Neural cell (in vitro differentiated cells): ENCODE results near the gene DOCK2.

Experiments used
- EP300 ChIP-seq: fragments of 450-650 bp; conservative IDR thresholded peaks from 2 replicates; pipeline ENCODE4 v1.6.1; 2014; ENCODE audit warnings: antibody characterized with exemption, mild to moderate bottlenecking, moderate library complexity; ENCODE audit not compliant: poor library complexity, severe bottlenecking
- EZH2 ChIP-seq: fragments of 200-600, 300-800 bp; shearing (Covaris generic), sonication (generic); IDR thresholded peaks from 2 replicates; pipeline ENCODE4 v1.6.1; 2014; ENCODE audit warnings: antibody characterized with exemption, low read length, borderline replicate concordance, mild to moderate bottlenecking; ENCODE audit not compliant: insufficient read depth, poor library complexity, severe bottlenecking
- POLR2AphosphoS5 ChIP-seq: IDR thresholded peaks from 2 replicates; pipeline ENCODE4 v1.6.1; 2012
- RAD21 ChIP-seq: fragments of 450-650 bp; conservative IDR thresholded peaks from 2 replicates; pipeline ENCODE4 v1.6.1; 2014; ENCODE audit warnings: antibody characterized with exemption, mild to moderate bottlenecking, moderate library complexity
- SMC3 ChIP-seq: fragments of 450-650 bp; conservative IDR thresholded peaks from 2 replicates; pipeline ENCODE4 v1.6.1; 2014; ENCODE audit warnings: antibody characterized with exemption, mild to moderate bottlenecking, moderate library complexity; ENCODE audit not compliant: poor library complexity
- TF ChIP-seq, protein P1 (sequence below): fragments of 450-650 bp; IDR thresholded peaks from 2 replicates; pipeline ENCODE4 v1.5.1; 2014; ENCODE audit warnings: antibody characterized with exemption, mild to moderate bottlenecking, moderate library complexity; ENCODE audit not compliant: poor library complexity, severe bottlenecking
- TF ChIP-seq, protein P2 (sequence below): IDR thresholded peaks from 2 replicates; pipeline ENCODE4 v1.6.1; 2012; ENCODE audit warnings: borderline replicate concordance

- TF ChIP-seq, protein P1, sequence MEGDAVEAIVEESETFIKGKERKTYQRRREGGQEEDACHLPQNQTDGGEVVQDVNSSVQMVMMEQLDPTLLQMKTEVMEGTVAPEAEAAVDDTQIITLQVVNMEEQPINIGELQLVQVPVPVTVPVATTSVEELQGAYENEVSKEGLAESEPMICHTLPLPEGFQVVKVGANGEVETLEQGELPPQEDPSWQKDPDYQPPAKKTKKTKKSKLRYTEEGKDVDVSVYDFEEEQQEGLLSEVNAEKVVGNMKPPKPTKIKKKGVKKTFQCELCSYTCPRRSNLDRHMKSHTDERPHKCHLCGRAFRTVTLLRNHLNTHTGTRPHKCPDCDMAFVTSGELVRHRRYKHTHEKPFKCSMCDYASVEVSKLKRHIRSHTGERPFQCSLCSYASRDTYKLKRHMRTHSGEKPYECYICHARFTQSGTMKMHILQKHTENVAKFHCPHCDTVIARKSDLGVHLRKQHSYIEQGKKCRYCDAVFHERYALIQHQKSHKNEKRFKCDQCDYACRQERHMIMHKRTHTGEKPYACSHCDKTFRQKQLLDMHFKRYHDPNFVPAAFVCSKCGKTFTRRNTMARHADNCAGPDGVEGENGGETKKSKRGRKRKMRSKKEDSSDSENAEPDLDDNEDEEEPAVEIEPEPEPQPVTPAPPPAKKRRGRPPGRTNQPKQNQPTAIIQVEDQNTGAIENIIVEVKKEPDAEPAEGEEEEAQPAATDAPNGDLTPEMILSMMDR, result no peak
- no peak for TF ChIP-seq POLR2AphosphoS5
- TF ChIP-seq, protein P2, sequence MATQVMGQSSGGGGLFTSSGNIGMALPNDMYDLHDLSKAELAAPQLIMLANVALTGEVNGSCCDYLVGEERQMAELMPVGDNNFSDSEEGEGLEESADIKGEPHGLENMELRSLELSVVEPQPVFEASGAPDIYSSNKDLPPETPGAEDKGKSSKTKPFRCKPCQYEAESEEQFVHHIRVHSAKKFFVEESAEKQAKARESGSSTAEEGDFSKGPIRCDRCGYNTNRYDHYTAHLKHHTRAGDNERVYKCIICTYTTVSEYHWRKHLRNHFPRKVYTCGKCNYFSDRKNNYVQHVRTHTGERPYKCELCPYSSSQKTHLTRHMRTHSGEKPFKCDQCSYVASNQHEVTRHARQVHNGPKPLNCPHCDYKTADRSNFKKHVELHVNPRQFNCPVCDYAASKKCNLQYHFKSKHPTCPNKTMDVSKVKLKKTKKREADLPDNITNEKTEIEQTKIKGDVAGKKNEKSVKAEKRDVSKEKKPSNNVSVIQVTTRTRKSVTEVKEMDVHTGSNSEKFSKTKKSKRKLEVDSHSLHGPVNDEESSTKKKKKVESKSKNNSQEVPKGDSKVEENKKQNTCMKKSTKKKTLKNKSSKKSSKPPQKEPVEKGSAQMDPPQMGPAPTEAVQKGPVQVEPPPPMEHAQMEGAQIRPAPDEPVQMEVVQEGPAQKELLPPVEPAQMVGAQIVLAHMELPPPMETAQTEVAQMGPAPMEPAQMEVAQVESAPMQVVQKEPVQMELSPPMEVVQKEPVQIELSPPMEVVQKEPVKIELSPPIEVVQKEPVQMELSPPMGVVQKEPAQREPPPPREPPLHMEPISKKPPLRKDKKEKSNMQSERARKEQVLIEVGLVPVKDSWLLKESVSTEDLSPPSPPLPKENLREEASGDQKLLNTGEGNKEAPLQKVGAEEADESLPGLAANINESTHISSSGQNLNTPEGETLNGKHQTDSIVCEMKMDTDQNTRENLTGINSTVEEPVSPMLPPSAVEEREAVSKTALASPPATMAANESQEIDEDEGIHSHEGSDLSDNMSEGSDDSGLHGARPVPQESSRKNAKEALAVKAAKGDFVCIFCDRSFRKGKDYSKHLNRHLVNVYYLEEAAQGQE, result no peak
- TF ChIP-seq SMC3, result no peak
- TF ChIP-seq EZH2, result no peak
- TF ChIP-seq EP300, result no peak
- TF ChIP-seq RAD21, result no peak
Measured at GRCh38 chr5:169711551-169712225, 74.6 kb downstream of the DOCK2 start.
